ENCODE results near the gene OR5M10. TPM values are rescaled to one million over a fixed set of nuclear protein-coding genes. Genes with fewer than 3 reads are reported as not detected.

The OR5M10 gene
- total RNA-seq (2022; extraction: Qiagen RNA extraction): not detected in 5 replicates

DNA sequence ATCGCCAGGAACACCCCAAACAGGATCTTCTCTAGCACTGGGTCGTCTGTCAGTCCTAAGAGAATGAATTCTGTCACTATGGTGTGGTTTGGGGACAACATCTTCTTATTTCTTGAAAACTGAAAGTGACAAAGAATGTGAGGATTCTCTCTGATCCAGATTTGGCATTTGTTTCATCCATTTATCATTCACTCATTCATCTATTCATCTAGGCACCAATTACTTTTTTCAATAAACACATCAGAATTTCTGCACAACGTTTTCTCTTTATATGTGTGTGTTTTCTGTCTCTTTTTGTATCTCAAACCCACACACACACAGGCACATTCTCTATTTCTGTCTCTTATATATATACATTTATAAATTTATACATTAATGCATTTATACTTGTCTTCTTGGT is at the start of gene OR5M10:
OR5M10 (minus strand) TSS at position 101 of the 400 bp plus-strand sequence; CDS start at position 101, 0 bp downstream.

DNA sequence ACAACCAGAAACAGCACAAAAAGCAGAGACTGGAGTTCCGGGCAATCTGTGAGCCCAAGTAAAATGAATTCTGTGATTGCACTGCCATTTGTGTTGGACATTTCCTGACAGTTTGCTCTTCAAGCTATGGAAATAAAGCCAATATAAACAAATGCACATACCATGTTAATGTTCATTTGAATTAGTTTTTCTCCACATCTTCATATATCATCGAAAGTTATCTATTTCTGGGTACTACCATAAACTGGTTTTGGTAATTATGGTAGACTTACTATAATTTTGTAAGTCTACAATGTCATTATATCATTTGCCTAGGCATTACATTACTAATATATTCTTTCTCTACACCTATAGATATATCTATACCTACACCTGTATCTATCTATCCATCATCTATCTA is 34.4 kb downstream of the OR5M10 start, which contains the start of gene OR5M11:
OR5M11 (minus strand) TSS at position 101 of the 400 bp plus-strand sequence; CDS start at position 101, 0 bp downstream.

Other genes starting within 250 kb of the OR5M10 start
- not detected in 5 replicates for gene OR8K1, start 231.7 kb downstream of the OR5M10 start, total RNA-seq (2022; extraction: Qiagen RNA extraction)
- gene OR8J1, start 223.4 kb downstream of the OR5M10 start, total RNA-seq (2022; extraction: Qiagen RNA extraction): not detected in 5 replicates
- not detected in 5 replicates for gene OR8U1, start 202.1 kb downstream of the OR5M10 start, total RNA-seq (2022; extraction: Qiagen RNA extraction)
- not detected in 5 replicates for gene OR5AL1, start 165.0 kb downstream of the OR5M10 start, total RNA-seq (2022; extraction: Qiagen RNA extraction)
- gene OR5M3, start 104.4 kb downstream of the OR5M10 start, total RNA-seq (2022; extraction: Qiagen RNA extraction): not detected in 5 replicates
- gene OR5M8, start 86.4 kb downstream of the OR5M10 start, total RNA-seq (2022; extraction: Qiagen RNA extraction): not detected in 5 replicates
- not detected in 5 replicates for gene OR5M11, start 34.5 kb downstream of the OR5M10 start, total RNA-seq (2022; extraction: Qiagen RNA extraction)
- gene OR5M1, start 37.2 kb upstream of the OR5M10 start, total RNA-seq (2022; extraction: Qiagen RNA extraction): not detected in 5 replicates
- gene OR5AP2, start 64.7 kb upstream of the OR5M10 start, total RNA-seq (2022; extraction: Qiagen RNA extraction): not detected in 5 replicates
- not detected in 5 replicates for gene OR5AR1, start 86.0 kb upstream of the OR5M10 start, total RNA-seq (2022; extraction: Qiagen RNA extraction)
- not detected in 5 replicates for gene OR9G1, start 121.4 kb upstream of the OR5M10 start, total RNA-seq (2022; extraction: Qiagen RNA extraction)
- not detected in 5 replicates for gene OR9G4, start 171.0 kb upstream of the OR5M10 start, total RNA-seq (2022; extraction: Qiagen RNA extraction)